ENCODE data around the gene CDC42BPB.

The CDC42BPB gene

GRCh38 chr14:102885737-102886447, 171.5 kb downstream of the CDC42BPB start:
- TF ChIP-seq CTCF (IDR thresholded peaks at IDR 0.05): no peak
- no peak for DNase-seq
- Histone ChIP-seq H3K36me3 (peaks cover 0 to 48% (median 7%) of the 10 kb centered on the region in 3 donors), H3K27me3 (no peaks in the 10 kb centered on the region), H3K4me3 (no peak overlapping the region), H3K4me1 (no peaks in the 10 kb centered on the region), H3K27ac (no peak overlapping the region), H3K9me3 (no peaks in the 10 kb centered on the region)
- intact Hi-C loops (cut with DNase I; ENCODE audit: low total_unique reads): no loop called here

- H3K36me3 ChIP-seq: peaks cover 0 to 37% (median 3%) of the 10 kb centered on the region in 3 donors
- no peaks in the 10 kb centered on the region for H3K27me3 ChIP-seq
- intact Hi-C loops (cut with DNase I; ENCODE audit: low total_unique reads): no loop called here
- no peak overlapping the region for H3K27ac ChIP-seq
- peaks cover 0 to 4% (median 0%) of the 10 kb centered on the region in 4 donors for H3K4me1 ChIP-seq
- no peaks in the 10 kb centered on the region for H3K9me3 ChIP-seq
- DNase-seq: no peak
- no peak overlapping the region for H3K4me3 ChIP-seq
- TF ChIP-seq CTCF (IDR thresholded peaks at IDR 0.05): no peak
Observed at GRCh38 chr14:102883554-102883953, 173.8 kb downstream of the CDC42BPB start.

GRCh38 chr14:102883089-102883541, 174.2 kb downstream of the CDC42BPB start:
- DNase-seq: no peak
- peaks cover 0 to 4% (median 0%) of the 10 kb centered on the region in 4 donors for H3K4me1 ChIP-seq
- H3K9me3 ChIP-seq: no peaks in the 10 kb centered on the region
- intact Hi-C loops (cut with DNase I; ENCODE audit: low total_unique reads): no loop called here
- H3K4me3 ChIP-seq: no peak overlapping the region
- H3K36me3 ChIP-seq: peaks cover 0 to 34% (median 3%) of the 10 kb centered on the region in 3 donors
- TF ChIP-seq CTCF (IDR thresholded peaks at IDR 0.05): no peak
- no peak overlapping the region for H3K27ac ChIP-seq
- H3K27me3 ChIP-seq: no peaks in the 10 kb centered on the region
